ENCODE measurements around the gene SMARCD3.

DNA sequence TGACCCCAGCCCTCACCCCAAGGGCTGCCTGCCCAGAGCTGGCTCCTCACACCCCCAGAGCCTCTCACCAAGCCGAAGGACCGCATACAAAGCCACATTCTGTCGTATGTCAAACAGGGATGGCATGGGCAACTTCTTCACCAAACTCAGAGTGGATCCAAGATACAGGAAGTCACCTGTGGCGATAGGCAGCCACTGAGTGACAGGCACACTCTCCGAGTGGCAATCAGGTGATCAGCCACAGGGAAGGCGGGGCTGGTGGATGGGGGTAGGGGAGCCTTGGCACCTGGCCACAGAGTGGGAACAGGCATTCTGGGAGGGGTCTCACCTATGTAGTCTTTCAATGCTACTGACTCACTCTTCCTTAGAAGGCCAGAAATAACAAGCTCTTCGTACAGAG lies 54.3 kb downstream of the SMARCD3 start:
- TF ChIP-seq ZNF274 (IDR thresholded peaks at IDR 0.05; ENCODE audit: low read depth, low read length) = no peak
- TF ChIP-seq YY1 (IDR thresholded peaks at IDR 0.05; ENCODE audit: insufficient read depth, insufficient read length) = no peak
